ENCODE results near the gene UROC1.

UROC1 gene

DNA sequence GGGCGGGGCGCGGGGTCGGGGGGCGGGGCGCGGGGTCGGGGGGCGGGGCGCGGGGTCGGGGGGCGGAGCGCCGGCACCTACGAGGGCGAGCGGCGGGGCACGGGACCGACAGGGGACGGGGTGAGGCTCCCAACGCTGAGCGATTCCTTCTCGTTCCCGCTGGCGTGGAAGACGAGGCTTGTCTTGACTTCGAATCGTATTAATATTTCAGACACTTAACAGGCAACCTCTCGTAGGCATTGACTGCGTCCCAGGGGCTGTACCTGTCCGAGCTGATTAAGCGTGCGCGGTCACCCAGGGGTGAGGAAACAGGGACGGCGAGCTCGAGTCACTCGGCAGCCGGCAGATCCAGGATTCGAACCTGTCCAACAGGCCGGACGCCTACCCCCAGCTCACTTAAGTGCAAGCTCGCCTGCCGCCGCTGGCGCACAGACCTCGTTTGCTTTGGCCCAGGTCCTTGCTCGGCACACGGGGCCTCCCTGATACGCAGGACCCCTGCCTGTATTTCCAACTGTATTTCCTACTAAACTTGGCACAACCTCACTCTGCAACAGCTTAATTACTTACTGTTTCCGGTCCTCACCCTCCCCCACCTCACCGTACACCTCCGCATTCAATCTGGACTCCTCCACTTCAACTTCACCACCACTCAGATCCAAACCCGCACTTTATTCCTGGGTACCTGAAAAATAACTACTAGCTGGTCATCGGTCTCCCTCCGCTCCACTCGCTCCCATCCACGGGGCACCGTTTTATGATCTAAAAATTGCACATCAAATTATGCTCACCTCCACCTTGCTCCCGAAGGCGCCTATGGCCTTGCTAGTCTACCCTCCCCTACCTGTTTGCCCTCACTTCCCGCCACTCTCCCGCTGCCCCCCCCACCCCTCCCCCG lies 41.2 kb downstream of the UROC1 start:
- DNase-seq: no peak

DNA sequence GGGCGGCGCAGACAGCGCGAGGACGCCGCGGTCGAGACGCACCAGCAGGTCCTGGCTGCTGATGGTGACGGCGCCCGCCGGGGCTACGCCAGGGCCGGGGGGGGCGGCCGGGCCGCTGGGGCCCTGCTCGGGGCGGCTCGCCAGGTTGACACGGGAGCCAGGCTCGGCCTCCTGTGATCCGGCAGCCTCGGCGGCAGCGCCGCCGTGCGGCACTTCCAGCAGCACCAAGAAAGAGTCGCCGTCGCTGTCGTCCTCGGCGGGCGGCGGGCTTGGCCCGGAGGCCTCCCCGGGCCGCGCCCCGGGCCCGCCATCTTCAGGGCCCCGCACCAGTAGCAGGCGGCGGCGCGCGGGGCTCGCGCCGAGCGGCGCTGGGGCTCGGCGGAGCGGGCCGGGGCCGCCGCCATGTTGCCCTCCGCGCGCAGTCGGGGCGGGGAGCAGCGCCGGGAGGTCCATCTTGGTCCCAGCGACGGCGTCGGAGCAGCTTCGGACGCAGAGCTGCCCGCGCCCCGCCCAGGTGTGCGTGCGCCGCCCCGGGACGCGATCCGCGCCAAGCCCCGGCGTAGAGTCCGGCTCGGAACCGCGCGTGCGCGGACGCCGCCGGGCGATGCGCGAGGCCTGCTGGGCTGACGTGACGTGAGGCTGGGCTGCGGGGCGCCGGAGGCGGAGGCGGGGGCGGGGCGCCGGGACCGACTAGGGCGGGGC lies 42.0 kb downstream of the UROC1 start, which contains the start of gene ZXDC:
TSS of gene ZXDC (minus strand) at position 479 of the 702 bp plus-strand sequence. CDS start at position 453, 26 bp downstream.
- peak; percentile 95 for DNase-seq

DNA sequence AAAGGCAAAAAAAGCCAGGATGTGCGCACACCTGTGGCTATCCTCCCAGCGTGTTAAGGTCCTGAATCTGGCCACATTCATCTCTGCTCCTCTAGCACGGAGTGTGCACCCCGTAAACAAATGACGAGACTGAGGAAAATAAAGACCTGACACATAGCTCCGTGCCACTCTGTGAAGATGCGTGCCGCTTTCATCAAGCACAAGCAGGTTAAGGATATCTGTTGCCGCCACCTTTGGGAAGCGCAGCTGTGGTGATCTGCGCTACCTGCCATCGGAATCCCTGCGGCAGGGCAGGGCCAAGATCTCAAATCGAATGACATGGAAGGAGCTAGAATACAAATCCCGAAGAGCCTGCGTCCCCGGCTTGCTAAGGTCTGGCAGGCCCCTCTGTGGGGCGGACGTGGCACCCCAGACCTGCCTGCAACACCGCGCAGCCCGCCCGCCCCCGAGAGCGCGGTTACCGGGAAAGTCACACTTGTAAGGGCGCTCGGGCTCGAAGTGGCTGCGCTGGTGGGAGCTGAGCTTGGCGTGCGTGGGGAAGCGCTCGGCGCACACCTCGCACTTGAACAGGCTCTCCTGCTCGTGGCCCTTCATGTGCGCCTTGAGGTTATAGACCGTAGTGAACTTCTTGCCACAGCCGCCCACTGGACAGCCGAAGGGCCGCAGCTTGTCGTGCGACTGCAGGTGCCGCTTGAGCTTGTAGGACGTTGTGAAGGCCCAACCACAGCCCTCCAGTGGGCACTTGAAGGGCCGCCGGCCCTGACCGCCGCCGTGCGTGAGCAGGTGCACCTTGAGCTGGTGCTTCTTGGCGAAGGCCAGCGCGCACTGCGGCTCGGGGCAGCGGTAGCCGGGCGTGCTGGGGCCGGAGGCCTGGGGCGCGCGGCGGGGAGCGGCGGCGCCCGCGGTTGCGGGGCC lies 42.8 kb downstream of the UROC1 start:
- DNase-seq: peak; percentile 27

DNA sequence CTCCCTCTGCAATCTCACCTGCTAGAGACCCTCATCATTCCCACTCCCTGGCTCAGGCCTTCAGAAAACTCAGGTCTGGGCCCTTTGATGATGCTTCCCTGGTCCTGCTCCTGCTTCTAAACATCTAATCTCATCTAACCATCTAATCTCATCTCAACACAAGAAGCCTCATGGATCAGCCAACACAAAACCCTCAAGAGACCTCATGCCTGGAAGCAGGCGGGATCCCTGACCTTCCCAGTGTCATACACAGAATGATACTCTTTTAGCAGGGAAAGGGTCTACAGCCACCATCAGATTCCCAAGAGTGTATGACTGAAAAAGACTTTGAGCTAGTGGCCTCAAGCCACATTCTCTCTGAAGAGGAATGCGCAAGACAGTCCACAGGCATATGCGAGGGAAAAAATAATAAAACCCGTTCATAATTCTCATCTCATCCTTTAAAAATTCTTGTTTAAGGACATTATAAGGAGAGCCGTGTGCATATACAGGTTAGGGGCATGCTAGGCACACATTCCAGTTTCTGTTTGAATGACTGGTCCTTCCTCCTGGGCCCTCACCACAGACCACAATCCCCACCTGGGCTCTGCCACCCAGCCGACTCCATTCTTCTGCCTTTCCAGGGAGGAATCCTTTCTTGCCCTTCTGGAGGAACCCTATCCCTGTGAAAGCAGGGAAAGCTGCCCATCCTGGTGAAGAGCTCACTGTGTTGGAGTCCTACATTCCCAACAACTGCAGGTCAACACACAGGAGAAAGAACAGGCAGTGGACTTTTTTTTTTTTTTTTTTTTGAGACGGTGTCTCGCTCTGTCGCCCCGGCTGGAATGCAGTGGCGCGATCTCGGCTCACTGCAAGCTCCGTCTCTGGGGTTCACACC lies 44.0 kb downstream of the UROC1 start:
- no peak for DNase-seq

DNA sequence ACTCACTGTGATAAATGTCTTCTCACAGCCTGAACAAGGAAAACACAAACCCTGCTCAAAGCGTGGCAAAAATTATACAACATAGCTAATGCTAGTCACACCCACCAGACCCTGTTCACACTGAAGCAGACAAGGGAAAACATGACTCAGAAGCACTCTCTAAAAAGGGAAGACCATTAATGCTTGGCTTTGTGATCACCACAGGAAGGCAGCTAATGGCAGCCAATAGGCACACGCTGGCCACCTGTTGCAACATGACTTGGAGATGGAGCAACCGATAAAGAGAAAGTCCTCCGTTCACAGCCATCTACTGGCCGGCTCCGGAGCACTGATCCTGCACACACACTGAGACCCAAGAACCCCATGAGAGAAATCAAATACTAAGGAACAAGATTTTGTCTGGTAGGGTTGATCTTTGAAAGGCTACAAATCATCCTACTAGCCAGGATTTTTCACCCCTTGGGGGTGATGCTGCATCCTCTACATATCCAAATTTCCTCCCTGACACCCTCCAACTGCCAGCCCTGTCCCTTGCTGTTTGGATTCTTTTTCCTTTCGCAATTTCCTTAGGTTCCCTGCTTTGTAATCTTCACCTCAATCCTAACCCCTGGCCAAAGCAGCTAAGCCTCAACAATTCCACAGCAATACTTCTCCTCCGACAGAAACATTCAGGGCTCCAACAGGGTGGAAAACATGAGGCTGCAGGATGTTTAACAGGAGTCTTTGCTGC lies 45.1 kb downstream of the UROC1 start:
- DNase-seq: no peak

DNA sequence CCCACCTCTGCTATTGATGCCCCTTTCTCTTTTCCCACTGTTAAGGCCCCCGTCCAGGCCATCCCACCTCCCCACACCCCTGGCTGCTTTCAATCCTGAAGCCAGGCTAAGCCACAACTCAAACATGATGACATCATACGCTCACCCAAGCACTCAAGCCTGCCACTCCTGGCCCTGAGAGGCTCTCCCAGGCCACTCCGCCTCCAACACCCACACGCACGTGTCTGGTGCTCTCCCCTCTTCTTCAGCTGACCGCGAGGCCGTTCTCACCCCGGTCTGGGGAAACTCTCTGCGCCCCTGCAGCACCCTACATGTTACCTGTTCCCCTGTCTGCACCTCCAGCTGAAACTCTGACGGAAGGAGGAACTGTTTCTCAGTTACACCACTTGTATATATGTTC lies 48.1 kb downstream of the UROC1 start:
- DNase-seq: no peak

DNA sequence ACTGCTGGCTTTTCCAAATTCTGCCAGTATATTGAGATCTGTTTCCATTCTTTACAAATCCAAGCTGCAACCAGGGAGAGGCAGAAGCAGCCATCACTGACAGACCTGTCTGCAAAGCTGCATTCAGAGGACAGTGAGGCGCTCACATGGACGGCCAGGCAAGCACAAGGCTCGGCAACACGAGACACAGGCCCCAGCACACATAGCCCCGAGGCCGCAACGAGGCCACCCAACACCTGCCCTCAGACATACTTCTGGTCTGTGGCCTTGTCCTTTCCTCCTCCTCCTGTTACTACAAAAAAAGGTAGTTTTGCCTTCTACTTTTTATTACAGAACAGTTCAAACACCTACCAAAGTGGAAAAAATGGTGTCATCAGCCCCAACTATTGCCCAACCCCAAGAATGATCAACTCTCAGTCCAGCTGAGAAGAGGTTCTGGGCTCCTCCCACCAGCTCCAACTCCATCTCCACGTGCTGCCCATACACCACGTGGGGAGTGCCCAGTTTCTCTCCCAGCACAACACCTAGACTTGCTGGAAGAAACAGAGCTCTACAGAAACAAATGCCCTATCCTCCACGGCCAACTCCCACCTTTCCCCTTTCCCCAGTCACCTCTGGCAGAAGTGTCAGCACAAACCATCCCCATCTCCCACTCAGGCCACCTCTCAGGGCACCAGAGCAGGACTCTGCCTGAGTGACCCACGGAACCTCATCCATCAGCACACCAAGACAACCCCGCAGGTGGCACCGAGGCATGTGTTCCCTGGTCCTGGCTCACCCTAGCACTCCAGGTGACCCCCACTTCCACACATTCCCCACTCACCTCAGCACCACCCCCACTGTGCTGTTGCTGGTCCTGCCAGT lies 49.3 kb downstream of the UROC1 start:
- DNase-seq: no peak

DNA sequence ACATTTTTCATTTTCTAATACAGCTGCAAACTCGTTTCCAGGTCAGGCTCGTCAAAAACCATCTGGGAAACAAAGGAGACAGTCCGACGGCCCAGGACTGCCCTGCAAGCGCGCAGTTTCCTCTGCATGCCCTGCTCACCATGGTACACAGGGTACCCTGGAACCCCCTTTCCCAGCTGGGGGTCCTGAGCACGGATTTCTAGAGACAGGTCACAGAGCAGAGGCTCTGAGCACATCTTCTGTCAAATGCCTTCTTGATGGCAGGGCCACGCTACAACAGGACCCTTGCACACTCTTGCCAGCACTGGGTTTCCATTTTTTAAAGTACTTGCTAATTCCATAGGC lies 50.0 kb downstream of the UROC1 start:
- DNase-seq: no peak

DNA sequence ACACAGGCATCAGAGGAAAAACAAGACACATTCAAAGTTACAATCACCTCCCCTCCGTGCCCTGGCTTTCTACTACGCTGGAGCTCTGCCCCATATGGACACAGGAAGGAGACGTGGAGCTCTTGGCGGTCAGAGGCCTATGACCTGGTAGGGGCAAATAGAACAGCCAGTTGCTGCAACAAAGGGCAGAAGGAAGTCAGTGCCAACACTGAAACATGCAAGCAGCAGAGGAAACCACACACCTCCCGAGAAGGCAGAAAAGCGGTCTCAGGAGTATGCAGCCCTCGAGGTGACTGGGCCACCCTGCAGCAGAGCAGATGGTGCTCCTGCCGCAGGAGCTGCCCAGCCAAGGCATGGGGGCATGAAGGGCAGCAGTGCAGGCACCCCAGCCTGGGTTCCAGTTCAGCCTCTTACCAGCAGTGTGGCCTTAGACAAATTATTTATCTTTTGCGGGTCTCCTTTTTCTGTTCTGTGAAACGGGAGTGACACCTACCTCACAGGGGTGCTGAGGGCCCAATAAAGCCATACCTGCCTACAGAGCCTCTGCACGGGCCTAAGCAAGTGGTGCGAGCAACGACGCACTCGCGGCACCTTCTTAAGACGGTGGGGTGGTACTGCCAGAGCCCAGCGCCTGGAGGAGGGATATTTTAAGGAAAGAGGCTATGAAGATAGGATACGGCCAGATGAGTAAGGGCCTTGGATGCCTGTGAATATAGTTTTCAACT lies 50.5 kb downstream of the UROC1 start:
- DNase-seq: no peak

DNA sequence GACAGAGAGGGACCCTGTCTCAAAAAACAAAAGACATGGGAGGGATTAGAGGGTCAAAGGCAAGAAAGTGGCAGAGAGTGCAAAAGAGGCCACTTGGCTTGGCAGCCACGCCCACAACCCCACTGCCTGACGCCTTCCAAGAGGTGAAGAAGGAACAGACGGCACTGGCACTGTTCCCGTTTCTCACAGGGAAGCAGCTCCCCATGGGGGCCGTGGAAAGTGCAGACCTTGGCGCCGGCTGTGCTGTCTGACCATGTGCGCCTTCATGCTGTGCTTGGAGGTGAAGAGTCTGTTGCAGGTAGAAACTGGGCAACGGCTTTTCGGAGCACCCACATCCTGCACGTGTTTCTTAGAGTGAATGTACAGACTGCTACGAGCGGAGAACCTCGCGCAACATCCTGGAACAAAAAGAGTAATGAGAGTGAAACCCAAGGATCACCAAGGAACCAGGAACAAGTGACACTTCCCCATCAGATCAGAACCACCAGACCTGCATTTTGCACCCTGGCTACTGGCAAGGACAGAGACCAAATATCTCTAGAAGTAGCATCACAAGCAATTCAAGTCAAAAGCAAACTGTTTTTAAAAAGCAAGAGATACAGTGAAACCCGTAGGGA lies 51.5 kb downstream of the UROC1 start:
- no peak for DNase-seq

DNA sequence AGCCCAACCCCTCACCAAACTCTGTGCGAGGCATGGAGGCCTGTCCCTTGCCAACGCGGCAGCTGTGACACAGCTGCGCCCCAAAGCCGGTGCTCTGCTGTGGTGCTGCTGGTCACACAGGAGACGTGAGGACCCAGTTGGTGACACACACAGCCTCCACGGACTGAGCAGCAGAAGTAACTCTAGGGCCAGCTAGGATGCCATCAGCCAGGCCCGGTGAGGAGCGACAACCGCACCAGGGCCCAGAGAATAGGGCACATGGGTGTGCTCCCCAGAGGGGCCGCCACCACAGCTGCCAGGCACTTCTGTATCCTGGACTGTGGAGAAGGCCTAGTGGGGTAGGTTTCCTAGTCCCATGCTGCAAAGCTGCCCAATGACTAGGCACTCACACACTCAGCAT lies 52.6 kb downstream of the UROC1 start:
- no peak for DNase-seq

DNA sequence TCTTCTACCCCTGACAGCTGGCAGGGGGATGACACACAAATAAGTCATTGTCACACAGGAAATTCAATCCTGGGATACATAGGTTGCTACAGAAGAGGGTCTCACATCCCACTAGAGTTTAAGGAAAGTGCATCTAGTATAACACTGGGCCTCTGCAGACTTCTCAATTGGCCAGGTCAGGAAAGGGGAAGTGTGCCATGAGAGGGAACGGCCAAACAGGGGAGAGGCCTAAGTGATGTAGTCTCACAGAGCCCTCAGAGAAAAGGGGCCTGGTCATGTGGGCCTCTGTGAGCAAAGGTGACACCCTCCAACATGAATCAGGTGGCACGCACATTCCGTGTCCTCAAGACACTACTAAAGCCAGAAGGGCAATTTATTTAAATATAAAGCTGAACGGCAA lies 53.1 kb downstream of the UROC1 start:
- no peak for DNase-seq

DNA sequence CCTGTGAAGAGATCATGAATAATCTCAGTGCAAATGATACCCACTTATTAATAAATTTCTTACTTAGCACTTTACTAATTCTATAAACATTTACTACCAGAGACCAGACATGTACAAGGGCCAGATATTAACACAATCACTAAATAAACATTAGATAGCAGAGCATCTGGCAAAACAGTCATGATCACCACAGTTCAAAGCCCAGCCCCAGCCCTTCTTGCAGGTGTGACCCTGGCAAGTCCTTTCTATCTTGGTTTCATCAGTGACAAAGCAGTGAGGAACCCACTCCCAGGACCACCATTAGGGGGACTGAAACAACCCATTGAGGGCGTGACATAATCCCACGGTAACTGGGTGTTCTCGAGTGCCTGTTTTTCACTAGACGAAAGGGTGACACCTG lies 53.5 kb downstream of the UROC1 start:
- DNase-seq: no peak

DNA sequence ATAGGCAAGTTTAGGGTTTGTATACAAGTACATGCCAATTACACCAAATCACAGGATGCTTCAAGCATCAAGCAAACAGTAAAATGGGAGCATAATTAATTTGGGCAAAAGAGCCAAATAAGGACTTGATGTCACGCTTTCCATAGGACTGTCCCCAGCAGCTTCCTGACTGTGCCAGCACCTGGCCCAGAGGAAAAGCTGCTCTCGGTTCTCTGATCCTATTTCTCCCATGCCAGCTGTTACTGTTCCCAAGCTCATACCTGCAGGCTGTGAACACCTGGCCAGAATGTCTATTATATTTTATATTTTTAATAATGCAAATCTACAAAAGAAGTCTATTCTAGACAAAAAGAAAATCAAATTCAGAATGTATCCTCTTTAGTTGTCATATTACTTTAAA lies 54.1 kb downstream of the UROC1 start:
- no peak for DNase-seq

DNA sequence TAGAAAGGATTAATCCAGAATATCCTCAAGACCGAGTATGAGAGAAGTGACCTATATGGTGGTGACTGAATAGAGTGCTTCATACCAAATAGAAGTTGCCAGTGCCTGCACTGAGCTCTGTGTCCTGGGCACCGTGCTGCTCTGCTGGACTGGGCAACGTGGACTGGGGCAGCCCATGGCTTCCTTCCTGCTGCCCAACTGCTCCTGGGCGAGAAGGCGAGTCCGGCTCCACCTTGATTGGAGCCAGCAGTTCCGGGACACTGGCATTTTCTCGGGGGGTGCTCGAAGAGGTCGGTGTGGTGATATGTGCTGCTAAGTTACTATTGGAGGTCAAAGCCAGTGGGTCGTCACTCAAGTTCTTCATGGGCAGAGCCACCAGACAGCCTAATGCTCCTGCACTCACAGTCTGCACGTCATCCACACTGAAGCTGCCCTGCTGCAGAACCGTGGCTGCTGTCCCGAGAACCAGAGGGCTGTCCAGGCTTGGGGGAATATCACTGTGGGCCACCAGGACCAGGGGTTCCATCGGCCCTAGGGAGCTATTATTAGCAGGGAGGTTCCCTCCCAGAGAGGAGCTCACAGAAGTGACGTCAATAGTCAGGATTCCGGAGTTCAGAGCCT lies 56.0 kb downstream of the UROC1 start:
- no peak for DNase-seq

DNA sequence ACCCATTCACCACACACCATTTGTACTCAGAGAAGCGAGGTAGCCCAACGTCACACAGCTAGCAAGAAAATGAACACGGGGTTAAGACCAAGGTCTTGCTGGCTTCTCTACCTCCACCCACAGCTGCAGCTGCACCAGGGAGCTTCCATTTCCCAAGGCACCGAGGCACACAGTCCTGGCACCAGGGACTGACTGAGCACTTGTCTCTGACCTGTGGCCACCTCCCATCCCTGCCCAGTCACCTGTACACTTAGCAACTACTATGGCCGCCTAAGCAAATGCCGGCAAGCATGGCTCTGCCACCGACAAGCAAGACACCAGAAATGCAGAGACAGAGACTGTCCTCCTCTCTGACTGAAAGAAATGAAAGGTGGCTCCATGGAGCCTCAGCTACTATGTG lies 57.2 kb downstream of the UROC1 start:
- no peak for DNase-seq

DNA sequence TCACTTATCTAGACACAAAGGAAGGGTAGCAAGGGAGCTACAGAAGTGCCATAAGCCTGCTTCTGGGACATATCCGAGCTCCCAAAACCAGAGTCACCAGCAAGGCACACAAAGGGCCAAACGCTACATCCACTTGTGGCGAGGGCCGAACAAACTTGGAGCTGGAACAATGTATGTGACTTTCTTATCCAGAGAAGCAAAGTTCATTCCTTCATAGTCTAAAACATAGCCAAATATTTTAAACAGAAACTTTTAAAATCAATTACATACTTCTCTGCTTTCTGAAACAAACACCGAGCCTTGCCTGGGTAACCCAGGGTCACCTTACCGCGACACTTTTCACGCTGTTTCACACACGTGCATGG lies 57.8 kb downstream of the UROC1 start:
- no peak for DNase-seq

DNA sequence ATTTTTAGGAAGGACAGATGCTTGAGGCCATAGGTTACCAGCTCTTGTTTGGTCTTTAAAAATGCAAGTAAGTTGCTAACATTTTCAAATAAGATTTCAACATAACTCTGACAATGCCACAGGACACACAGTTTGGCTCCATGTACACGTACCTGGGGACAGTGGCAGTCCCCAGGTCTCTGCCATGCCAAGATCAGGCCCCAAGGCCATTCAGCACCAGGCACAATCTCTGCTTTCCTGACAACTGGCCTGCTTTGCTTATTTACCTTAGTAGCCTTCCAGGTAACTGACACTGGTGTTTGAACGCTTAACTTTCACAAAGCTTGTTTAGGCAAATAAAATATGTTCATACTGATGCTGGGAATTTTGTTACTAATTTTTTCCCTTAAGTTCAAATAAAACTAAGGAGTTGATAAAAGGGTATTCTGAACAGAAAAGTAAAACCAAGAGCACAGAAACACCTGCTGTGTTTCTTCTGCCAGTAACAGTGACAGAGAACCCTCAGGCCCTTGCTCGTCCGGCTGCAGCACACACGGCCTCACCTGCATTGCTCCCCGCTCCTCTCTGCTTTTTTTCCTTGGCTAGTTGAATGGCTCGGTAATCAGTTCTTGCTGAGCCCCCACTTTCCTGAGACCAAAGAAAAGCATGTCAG lies 58.3 kb downstream of the UROC1 start:
- no peak for DNase-seq

Data from CD4-positive, alpha-beta T cell treated with Interleukin-17A for 4 hours (primary cell).